WERI-Rb-1 (cell line): ENCODE data around the gene ALS2.

Experiments
- DNase-seq: peaks from one replicate; pipeline ENCODE4 v3.0.0-alpha.2; 2020
- H3K27ac ChIP-seq: fragments of 250-450 bp; sonication (Bioruptor Pico); 2 replicates; pipeline ENCODE4 v1.5.1; 2020; ENCODE audit warnings: mild to moderate bottlenecking, moderate library complexity
- H3K27me3 ChIP-seq: fragments of 250-450 bp; sonication (Bioruptor Pico); 2 replicates; pipeline ENCODE4 v1.5.1; 2021; ENCODE audit warnings: mild to moderate bottlenecking, low read depth, moderate library complexity; ENCODE audit not compliant: insufficient read depth, severe bottlenecking
- H3K36me3 ChIP-seq: fragments of 250-450 bp; sonication (Bioruptor Pico); 2 replicates; pipeline ENCODE4 v1.5.1; 2020; ENCODE audit warnings: mild to moderate bottlenecking, moderate library complexity
- H3K4me3 ChIP-seq: 2 replicates; pipeline ENCODE4 v1.5.1; 2011; ENCODE audit warnings: low read depth, mild to moderate bottlenecking, control low read depth, low read length
- H3K9me3 ChIP-seq: fragments of 250-450 bp; sonication (Bioruptor Pico); 2 replicates; pipeline ENCODE4 v1.5.1; 2021; ENCODE audit warnings: mild to moderate bottlenecking, moderate library complexity; ENCODE audit not compliant: severe bottlenecking
- CTCF ChIP-seq: IDR thresholded peaks from 2 replicates; pipeline ENCODE4 v1.5.1; 2011; ENCODE audit warnings: low read depth, mild to moderate bottlenecking, control low read depth, inconsistent platforms, low read length

The ALS2 gene

GRCh38 chr2:201735486-201735885, 45.2 kb downstream of the ALS2 start:
- Histone ChIP-seq H3K9me3 (no peaks in the 10 kb centered on the region), H3K4me3 (no peak overlapping the region), H3K27ac (no peak overlapping the region), H3K27me3 (no peaks in the 10 kb centered on the region), H3K36me3 (peaks cover 13% of the 10 kb centered on the region)
- TF ChIP-seq CTCF, result no peak
- DNase-seq, result no peak

GRCh38 chr2:201734111-201734510, 46.6 kb downstream of the ALS2 start:
- Histone ChIP-seq H3K27ac (no peak overlapping the region), H3K9me3 (no peaks in the 10 kb centered on the region), H3K4me3 (no peak overlapping the region), H3K27me3 (no peaks in the 10 kb centered on the region), H3K36me3 (peaks cover 8% of the 10 kb centered on the region)
- DNase-seq, result no peak
- TF ChIP-seq CTCF, result no peak

GRCh38 chr2:201733544-201733943, 47.2 kb downstream of the ALS2 start:
- H3K27ac ChIP-seq, result no peak overlapping the region
- H3K4me3 ChIP-seq, result no peak overlapping the region
- no peaks in the 10 kb centered on the region for H3K9me3 ChIP-seq
- peaks cover 7% of the 10 kb centered on the region for H3K36me3 ChIP-seq
- no peak for TF ChIP-seq CTCF
- H3K27me3 ChIP-seq, result no peaks in the 10 kb centered on the region
- DNase-seq, result no peak

- DNase-seq, result no peak
- TF ChIP-seq CTCF, result no peak
- Histone ChIP-seq H3K27me3 (no peaks in the 10 kb centered on the region), H3K36me3 (peaks cover 9% of the 10 kb centered on the region), H3K4me3 (no peak overlapping the region), H3K27ac (no peak overlapping the region), H3K9me3 (no peaks in the 10 kb centered on the region)
These were observed 50.0 kb downstream of the ALS2 start for GRCh38 chr2:201730651-201731285.

GRCh38 chr2:201715459-201715858, 65.3 kb downstream of the ALS2 start:
- Histone ChIP-seq H3K27me3 (no peaks in the 10 kb centered on the region), H3K4me3 (no peak overlapping the region), H3K9me3 (peaks cover 2% of the 10 kb centered on the region), H3K36me3 (peaks cover 33% of the 10 kb centered on the region), H3K27ac (no peak overlapping the region)
- peak; percentile 26 for DNase-seq
- TF ChIP-seq CTCF, result peak; percentile 45

GRCh38 chr2:201712726-201713125, 68.0 kb downstream of the ALS2 start:
- Histone ChIP-seq H3K27me3 (no peaks in the 10 kb centered on the region), H3K9me3 (no peaks in the 10 kb centered on the region), H3K4me3 (no peak overlapping the region), H3K36me3 (peaks cover 22% of the 10 kb centered on the region), H3K27ac (no peak overlapping the region)
- TF ChIP-seq CTCF, result no peak
- DNase-seq, result no peak
